Colonic mucosa (tissue), 4 donors: ENCODE measurements around the gene VARS1. TPM values are rescaled to one million over a fixed set of nuclear protein-coding genes. Genes with fewer than 3 reads are reported as not detected.

Source experiments
- DNase-seq: peaks from one replicate; pipeline ENCODE4 v3.0.0-alpha.2; 2020
- H3K27ac ChIP-seq: fragments of 200-600 bp; one replicate; pipeline ENCODE4 v1.8.0; 2021
- H3K27me3 ChIP-seq: fragments of 200-600 bp; one replicate; pipeline ENCODE4 v1.8.0; 2021
- H3K36me3 ChIP-seq: fragments of 200-600 bp; one replicate; pipeline ENCODE4 v1.8.0; 2021
- H3K4me1 ChIP-seq: fragments of 200-600 bp; one replicate; pipeline ENCODE4 v1.8.0; 2021; ENCODE audit warnings: mild to moderate bottlenecking
- H3K4me3 ChIP-seq: fragments of 200-600 bp; one replicate; pipeline ENCODE4 v1.8.0; 2021
- H3K9ac ChIP-seq, 2 donors: one replicate each; pipeline ENCODE4 v1.7.0; 2013; ENCODE audit warnings: control low read depth in 2 of 2, low read depth in 2 of 2, low read length in 2 of 2
- H3K9me3 ChIP-seq: fragments of 200-600 bp; one replicate; pipeline ENCODE4 v1.8.0; 2021
- intact Hi-C: fragments of 100-400 bp; cut with DNase I; formaldehyde crosslinking; loops from one replicate; pipeline ENCODE4 v1.14.1; 2022
- total RNA-seq, 2 donors: library from RNA; stranded (reverse); fragmentation: NEBNext Ultra II Directional in 1 of 2; extraction: Animal tissue kit (Norgen Biotek cat#: 25700) in 1 of 2; gene quantifications; one replicate each; pipeline ENCODE4 v1.2.1, GENCODE V29; 2021
- TF ChIP-seq, protein P1 (sequence below): fragments of 200-600 bp; IDR thresholded peaks from one replicate; pipeline ENCODE4 v1.8.0; 2022; ENCODE audit warnings: antibody characterized with exemption, mild to moderate bottlenecking
- donor health status: healthy.
- donor health status: DM: no; HTN: no; CAD: no.
- donor health status: DM: no; HTN: no; CAD: no.

Gene VARS1
- total RNA-seq, 2 donors from 2014 or later = 40.8 to 136 TPM

GRCh38 chr6:31765910-31766794 lies 29.4 kb downstream of the VARS1 start:
- TF ChIP-seq, protein P1, sequence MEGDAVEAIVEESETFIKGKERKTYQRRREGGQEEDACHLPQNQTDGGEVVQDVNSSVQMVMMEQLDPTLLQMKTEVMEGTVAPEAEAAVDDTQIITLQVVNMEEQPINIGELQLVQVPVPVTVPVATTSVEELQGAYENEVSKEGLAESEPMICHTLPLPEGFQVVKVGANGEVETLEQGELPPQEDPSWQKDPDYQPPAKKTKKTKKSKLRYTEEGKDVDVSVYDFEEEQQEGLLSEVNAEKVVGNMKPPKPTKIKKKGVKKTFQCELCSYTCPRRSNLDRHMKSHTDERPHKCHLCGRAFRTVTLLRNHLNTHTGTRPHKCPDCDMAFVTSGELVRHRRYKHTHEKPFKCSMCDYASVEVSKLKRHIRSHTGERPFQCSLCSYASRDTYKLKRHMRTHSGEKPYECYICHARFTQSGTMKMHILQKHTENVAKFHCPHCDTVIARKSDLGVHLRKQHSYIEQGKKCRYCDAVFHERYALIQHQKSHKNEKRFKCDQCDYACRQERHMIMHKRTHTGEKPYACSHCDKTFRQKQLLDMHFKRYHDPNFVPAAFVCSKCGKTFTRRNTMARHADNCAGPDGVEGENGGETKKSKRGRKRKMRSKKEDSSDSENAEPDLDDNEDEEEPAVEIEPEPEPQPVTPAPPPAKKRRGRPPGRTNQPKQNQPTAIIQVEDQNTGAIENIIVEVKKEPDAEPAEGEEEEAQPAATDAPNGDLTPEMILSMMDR = no peak
- Histone ChIP-seq H3K27ac (no peak overlapping the region), H3K36me3 (no peaks in the 10 kb centered on the region), H3K27me3 (no peaks in the 10 kb centered on the region), H3K9ac (peak overlapping the region in 1 of 2 donors; percentile 43), H3K9me3 (no peaks in the 10 kb centered on the region), H3K4me3 (peak overlapping the region; percentile 15), H3K4me1 (no peaks in the 10 kb centered on the region)
- intact Hi-C loops = loop anchor here (5.0 to 10.0 kb wide), 2 partner anchors 84 to 189 kb away; partner anchors contain the start of genes LY6G5C, NELFE and SKIC2
- DNase-seq = peak; percentile 44

DNA sequence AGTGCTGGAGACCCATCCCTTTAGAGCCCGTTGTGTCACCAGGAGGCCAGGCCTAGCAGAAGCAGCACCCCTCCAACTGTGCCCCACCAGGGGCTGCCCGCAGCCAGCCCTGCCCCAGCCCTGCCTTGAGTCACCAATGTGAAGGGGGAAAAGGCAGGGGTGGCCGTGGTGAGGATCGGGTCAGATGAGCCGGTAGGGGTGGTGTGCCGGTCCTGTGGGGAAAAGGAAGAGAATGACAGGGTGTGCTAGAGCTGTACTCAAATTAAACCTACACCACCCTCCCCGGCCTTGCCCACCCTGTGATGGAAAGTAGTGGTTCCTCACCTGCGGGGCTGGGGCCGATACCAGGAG lies 30.0 kb downstream of the VARS1 start:
- H3K27me3 ChIP-seq = no peaks in the 10 kb centered on the region
- TF ChIP-seq, protein P1 = no peak
- no peak overlapping the region for H3K9ac ChIP-seq
- intact Hi-C loops = loop anchor here (5.0 to 10.0 kb wide), 2 partner anchors 83 to 189 kb away; partner anchors contain the start of genes LY6G5C, NELFE and SKIC2
- no peaks in the 10 kb centered on the region for H3K9me3 ChIP-seq
- H3K4me3 ChIP-seq = no peak overlapping the region
- no peaks in the 10 kb centered on the region for H3K4me1 ChIP-seq
- H3K27ac ChIP-seq = no peak overlapping the region
- no peak for DNase-seq
- no peaks in the 10 kb centered on the region for H3K36me3 ChIP-seq

GRCh38 chr6:31764198-31764597 lies 31.4 kb downstream of the VARS1 start:
- TF ChIP-seq, protein P1 = no peak
- DNase-seq = no peak
- intact Hi-C loops = loop anchor here (10.0 kb wide), 1 partner anchor 191 kb away; the partner anchor contains the start of genes NELFE and SKIC2
- H3K9me3 ChIP-seq = no peaks in the 10 kb centered on the region
- H3K36me3 ChIP-seq = no peaks in the 10 kb centered on the region
- H3K27me3 ChIP-seq = no peaks in the 10 kb centered on the region
- H3K9ac ChIP-seq = no peak overlapping the region
- H3K4me1 ChIP-seq = no peaks in the 10 kb centered on the region
- H3K4me3 ChIP-seq = no peak overlapping the region
- no peak overlapping the region for H3K27ac ChIP-seq

DNA sequence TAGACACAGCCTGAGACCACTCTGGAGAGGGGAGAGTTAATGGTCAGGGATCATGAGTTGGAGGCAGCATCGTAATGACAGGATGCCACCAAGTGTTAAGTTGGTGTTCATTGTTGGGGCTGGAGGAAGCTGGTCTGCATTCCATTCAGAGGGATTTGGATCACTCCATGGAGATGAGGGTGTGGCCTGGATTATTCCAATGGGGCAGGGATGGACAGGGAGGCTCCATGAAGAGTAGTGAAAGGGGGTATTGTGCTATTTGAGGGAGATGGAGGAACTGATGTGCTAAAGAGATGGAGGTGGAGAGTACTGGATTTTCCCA lies 32.0 kb downstream of the VARS1 start:
- H3K9ac ChIP-seq = no peak overlapping the region
- H3K27me3 ChIP-seq = no peaks in the 10 kb centered on the region
- no peaks in the 10 kb centered on the region for H3K4me1 ChIP-seq
- no peaks in the 10 kb centered on the region for H3K36me3 ChIP-seq
- no peak overlapping the region for H3K27ac ChIP-seq
- H3K9me3 ChIP-seq = no peaks in the 10 kb centered on the region
- intact Hi-C loops = loop anchor here (10.0 kb wide), 1 partner anchor 191 kb away; the partner anchor contains the start of genes NELFE and SKIC2
- H3K4me3 ChIP-seq = no peak overlapping the region
- TF ChIP-seq, protein P1 = no peak
- DNase-seq = no peak

- no peak overlapping the region for H3K27ac ChIP-seq
- intact Hi-C loops = loop anchor here (10.0 kb wide), 1 partner anchor 192 kb away; the partner anchor contains the start of genes NELFE and SKIC2
- no peaks in the 10 kb centered on the region for H3K27me3 ChIP-seq
- H3K4me1 ChIP-seq = no peaks in the 10 kb centered on the region
- DNase-seq = no peak
- TF ChIP-seq, protein P1 = no peak
- H3K9ac ChIP-seq = no peak overlapping the region
- no peaks in the 10 kb centered on the region for H3K36me3 ChIP-seq
- no peak overlapping the region for H3K4me3 ChIP-seq
- H3K9me3 ChIP-seq = no peaks in the 10 kb centered on the region
Measured at GRCh38 chr6:31762878-31763618, 32.5 kb downstream of the VARS1 start.
